ENCODE measurements around the gene SULT4A1. TPM values are rescaled to one million over a fixed set of nuclear protein-coding genes. Genes with fewer than 3 reads are reported as not detected.

SULT4A1 gene
- polyA plus RNA-seq, 3 donors: not detected

- Histone ChIP-seq H3K27me3 (ENCODE audit: control insufficient read depth in 2 of 2, insufficient read depth in 2 of 2, low read length in 2 of 2) (no peaks in the 10 kb centered on the region), H3K4me3 (replicated peaks in 1 of 3; ENCODE audit: low read depth in 2 of 3, low read length in 3 of 3) (no peak overlapping the region), H3K79me2 (ENCODE audit: insufficient read depth, low read length) (no peaks in the 10 kb centered on the region), H3K4me1 (ENCODE audit: control insufficient read depth in 1 of 2, insufficient read depth in 2 of 2, low read length in 2 of 2) (peaks cover 0 to 14% of the 10 kb centered on the region in 2 donors), H3K27ac (ENCODE audit: low read depth in 1 of 2, low read length in 2 of 2) (no peak overlapping the region), H3K9ac (ENCODE audit: insufficient read depth, low read length, poor library complexity, severe bottlenecking) (no peak overlapping the region), H4K20me1 (ENCODE audit: insufficient read depth, low read length) (no peaks in the 10 kb centered on the region), H3K9me3 (replicated peaks in 1 of 2; ENCODE audit: control insufficient read depth in 1 of 2, insufficient read depth in 1 of 2, low read length in 2 of 2) (no peaks in the 10 kb centered on the region), H2AFZ (ENCODE audit: insufficient read depth, low read depth, low read length, poor library complexity, severe bottlenecking) (no peak overlapping the region), H3K36me3 (replicated peaks in 1 of 2; ENCODE audit: control insufficient read depth in 1 of 2, insufficient read depth in 2 of 2, low read length in 2 of 2) (no peaks in the 10 kb centered on the region), H3K4me2 (replicated peaks; ENCODE audit: extremely low read depth, low read length, poor library complexity, severe bottlenecking) (no peak overlapping the region)
- peaks cover 7% of the 10 kb centered on the region for H3K4me1 Mint-ChIP-seq
- H3K27ac Mint-ChIP-seq: no peak overlapping the region
- TF ChIP-seq CTCF (IDR thresholded peaks at IDR 0.05): no peak
- 84% methylated on average over 9 of the region's 10 CpGs for WGBS (ENCODE audit: insufficient coverage)
- H3K9me3 Mint-ChIP-seq: peaks cover 0 to 7% (median 4%) of the 10 kb centered on the region in 7 donors
- intact Hi-C loops (cut with micrococcal nuclease): no loop called here
- no peak for DNase-seq
- no peak overlapping the region for H3K4me3 Mint-ChIP-seq
- peaks cover 3 to 5% (median 5%) of the 10 kb centered on the region in 3 donors for H3K27me3 Mint-ChIP-seq (ENCODE audit: low read depth in 3 of 3)
- H3K36me3 Mint-ChIP-seq: no peaks in the 10 kb centered on the region
Observed at GRCh38 chr22:43853328-43853931, 8.9 kb downstream of the SULT4A1 start.

GRCh38 chr22:43852573-43853327 is 9.6 kb downstream of the SULT4A1 start:
- peaks cover 7% of the 10 kb centered on the region for H3K4me1 Mint-ChIP-seq
- intact Hi-C loops (cut with micrococcal nuclease): no loop called here

More at GRCh38 chr22:43852573-43853327, 9.6 kb downstream of the SULT4A1 start:
- no peaks in the 10 kb centered on the region for H3K36me3 ChIP-seq (replicated peaks in 1 of 2; ENCODE audit: control insufficient read depth in 1 of 2, insufficient read depth in 2 of 2, low read length in 2 of 2)
- H3K4me3 ChIP-seq (replicated peaks in 1 of 3; ENCODE audit: low read depth in 2 of 3, low read length in 3 of 3): peak overlapping the region in 1 of 3 experiments; percentile 34
- H3K79me2 ChIP-seq (ENCODE audit: insufficient read depth, low read length): no peaks in the 10 kb centered on the region
- no peaks in the 10 kb centered on the region for H4K20me1 ChIP-seq (ENCODE audit: insufficient read depth, low read length)
- H3K4me3 Mint-ChIP-seq: peak overlapping the region in 1 of 2 donors; percentile 8
- peak overlapping the region in 1 of 7 donors; percentile 1 for H3K27ac Mint-ChIP-seq
- H3K36me3 Mint-ChIP-seq: no peaks in the 10 kb centered on the region
- peaks cover 0 to 14% of the 10 kb centered on the region in 2 donors for H3K4me1 ChIP-seq (ENCODE audit: control insufficient read depth in 1 of 2, insufficient read depth in 2 of 2, low read length in 2 of 2)
- H3K27me3 ChIP-seq (ENCODE audit: control insufficient read depth in 2 of 2, insufficient read depth in 2 of 2, low read length in 2 of 2): no peaks in the 10 kb centered on the region
- H3K9ac ChIP-seq (ENCODE audit: insufficient read depth, low read length, poor library complexity, severe bottlenecking): no peak overlapping the region
- no peak for TF ChIP-seq CTCF (IDR thresholded peaks at IDR 0.05)
- H2AFZ ChIP-seq (ENCODE audit: insufficient read depth, low read depth, low read length, poor library complexity, severe bottlenecking): peak overlapping the region; percentile 74
- H3K4me2 ChIP-seq (replicated peaks; ENCODE audit: extremely low read depth, low read length, poor library complexity, severe bottlenecking): peak overlapping the region; percentile 38
- 53% methylated on average over 15 of the region's 19 CpGs for WGBS (ENCODE audit: insufficient coverage)
- DNase-seq: peak in 1 of 3 donors; percentile 22
- peaks cover 3 to 5% (median 5%) of the 10 kb centered on the region in 3 donors for H3K27me3 Mint-ChIP-seq (ENCODE audit: low read depth in 3 of 3)
- peak overlapping the region in 1 of 2 donors; percentile 27 for H3K27ac ChIP-seq (ENCODE audit: low read depth in 1 of 2, low read length in 2 of 2)
- H3K9me3 Mint-ChIP-seq: peaks cover 0 to 7% (median 4%) of the 10 kb centered on the region in 7 donors
- H3K9me3 ChIP-seq (replicated peaks in 1 of 2; ENCODE audit: control insufficient read depth in 1 of 2, insufficient read depth in 1 of 2, low read length in 2 of 2): no peaks in the 10 kb centered on the region
